ENCODE data around the gene CRLF3.
"Not testable (repeated sequence)": the region's sequence is repeated elsewhere in the genome, so short reads cannot be mapped to it uniquely, and the experiment has no call there.

Gene CRLF3

GRCh38 chr17:30735206-30735605 is 89.3 kb downstream of the CRLF3 start:
- DNase-seq, result not testable (repeated sequence)

GRCh38 chr17:30734153-30734552 is 90.3 kb downstream of the CRLF3 start:
- DNase-seq, result not testable (repeated sequence)
